K562 (cell line): ENCODE results near the gene TTLL10. TPM values are rescaled to one million over a fixed set of nuclear protein-coding genes. Genes with fewer than 3 reads are reported as not detected.

Experiments used
- EP400 ChIP-seq: fragments of 450-650 bp; IDR thresholded peaks from 2 replicates; pipeline ENCODE4 v1.6.1; 2017; ENCODE audit warnings: antibody characterized with exemption, mild to moderate bottlenecking, moderate library complexity
- GATAD2B ChIP-seq: fragments of 450-650 bp; IDR thresholded peaks from 2 replicates; pipeline ENCODE4 v1.6.1; 2017; ENCODE audit warnings: mild to moderate bottlenecking, borderline replicate concordance
- MITF ChIP-seq: IDR thresholded peaks from 2 replicates; pipeline ENCODE4 v1.6.1; 2014; ENCODE audit warnings: antibody characterized with exemption
- PRDM10 ChIP-seq: fragments of 450-650 bp; IDR thresholded peaks from 2 replicates; pipeline ENCODE4 v1.6.1; 2018; ENCODE audit not compliant: partially characterized antibody
- SETDB1 ChIP-seq: IDR thresholded peaks from one replicate; pipeline ENCODE4 v1.6.1; 2012; ENCODE audit warnings: low read length, control low read depth, inconsistent platforms
- TRIM28 ChIP-seq: fragments of 450-650 bp; IDR thresholded peaks from 2 replicates; pipeline ENCODE4 v1.6.1; 2017
- ZNF41 ChIP-seq: fragments of 250-450 bp; sonication (Bioruptor Pico); conservative IDR thresholded peaks from 2 replicates; pipeline ENCODE4 v1.4.0; 2020; ENCODE audit warnings: mild to moderate bottlenecking
- polyA plus RNA-seq, 8 experiments: library from polyadenylated mRNA; depleted of rRNA in 4 of 8; stranded (reverse) in 5 of 8; unstranded in 3 of 8; fragments of >200 nt; fragmentation: Nextera tagmentation in 2 of 8; fragmentation: Illumina TruSeq in 1 of 8; extraction: Ambion mirVana in 2 of 8; extraction: Trizol in 1 of 8; gene quantifications; 2 replicates each; pipeline versions ENCODE4 v1.2.1 to v1.2.3, GENCODE V29; 2011 to 2014; ENCODE audit warnings: inconsistent platforms in 1 of 8, missing spikeins in 1 of 8
- total RNA-seq, 7 experiments: library from RNA; depleted of rRNA in 6 of 7; stranded (reverse); fragments of >200 nt in 6 of 7; fragmentation: Illumina TruSeq in 2 of 7; extraction: Trizol in 2 of 7; gene quantifications; 2 replicates each; pipeline versions ENCODE4 v1.2.1 to v1.2.3, GENCODE V29; 2011 to 2021; ENCODE audit warnings: low replicate concordance in 1 of 7

Gene TTLL10
- total and polyA plus RNA-seq, 9 of the 15 experiments (the other 6 are each of a cell fraction or from before 2014, with no cell fraction given) = not detected

- TF ChIP-seq MITF = no peak; the same call in 1 of the 2 replicates
- 0 out of 2 replicates have a peak, but pooled peaks have one; percentile 59 for TF ChIP-seq ZNF41
- peak; percentile 23 for TF ChIP-seq PRDM10
- peak; percentile 62; the same call in 1 of the 2 replicates for TF ChIP-seq EP400
- TF ChIP-seq TRIM28 = no peak
- peak; percentile 46; the same call in 1 of the 2 replicates for TF ChIP-seq GATAD2B
- no peak for TF ChIP-seq SETDB1
These were observed 57.9 kb downstream of the TTLL10 start, which contains the start of gene SDF4 (continued) for GRCh38 chr1:1231400-1232207.
